PFSK-1 (cell line): ENCODE results near the gene EVI5L.

Source experiments
- FOXP2 ChIP-seq: optimal IDR thresholded peaks from 2 replicates; pipeline ENCODE3; 2011; ENCODE audit warnings: borderline replicate concordance, control low read depth, inconsistent platforms; ENCODE audit not compliant: insufficient read depth; ENCODE audit errors: extremely low read length, extremely low read depth
- POLR2AphosphoS5 ChIP-seq: IDR thresholded peaks from 2 replicates; pipeline ENCODE4 v1.6.1; 2012; ENCODE audit warnings: low read depth, mild to moderate bottlenecking, control low read depth, low read length, moderate library complexity
- REST ChIP-seq, 2 experiments: IDR thresholded peaks; 2 replicates each; pipeline versions ENCODE4 v1.6.1 to v1.8.0; 2011 to 2012; ENCODE audit warnings: low read depth in 2 of 2, low read length in 2 of 2, control low read depth in 1 of 2, inconsistent platforms in 1 of 2, mild to moderate bottlenecking in 1 of 2, moderate library complexity in 1 of 2; ENCODE audit not compliant: insufficient read depth in 1 of 2
- SIN3A ChIP-seq: IDR thresholded peaks from 2 replicates; pipeline ENCODE4 v1.6.1; 2012; ENCODE audit warnings: mild to moderate bottlenecking, low read length, moderate library complexity, borderline replicate concordance; ENCODE audit not compliant: insufficient read depth
- TAF1 ChIP-seq: IDR thresholded peaks from 2 replicates; pipeline ENCODE4 v1.6.1; 2012; ENCODE audit warnings: low read length, control low read depth, borderline replicate concordance; ENCODE audit not compliant: insufficient read depth

The EVI5L gene

DNA sequence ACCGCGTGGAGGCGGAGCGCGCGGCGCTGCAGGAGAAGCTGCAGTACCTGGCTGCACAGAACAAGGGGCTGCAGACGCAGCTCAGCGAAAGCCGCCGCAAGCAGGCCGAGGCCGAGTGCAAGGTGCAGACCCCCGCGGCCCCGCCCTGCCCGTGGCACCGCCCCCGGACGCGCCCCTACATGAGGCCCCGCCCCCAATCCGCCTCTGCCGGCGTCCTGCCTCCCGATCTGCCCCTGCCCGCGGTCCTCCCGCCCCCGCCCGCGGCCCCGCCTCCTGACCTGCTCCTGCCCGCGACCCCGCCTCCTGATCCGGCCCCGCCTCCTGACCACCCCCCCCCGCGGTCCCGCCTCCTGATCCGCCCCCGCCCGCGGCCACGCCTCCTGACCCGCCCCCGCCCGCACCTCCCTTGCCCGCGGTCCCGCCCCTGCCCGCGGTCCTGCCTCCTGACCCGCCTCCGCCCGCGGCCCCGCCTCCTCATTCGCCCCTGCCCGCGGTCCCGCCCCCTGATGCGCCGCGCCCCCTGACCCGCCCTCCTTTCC lies 32.5 kb downstream of the EVI5L start:
- TF ChIP-seq TAF1, result no peak

- TF ChIP-seq FOXP2 (no peak), POLR2AphosphoS5 (no peak), SIN3A (no peak), REST (IDR thresholded peaks at IDR 0.05; ENCODE audit: insufficient read depth in 1 of 2, low read depth in 2 of 2, low read length in 2 of 2) (no peak), TAF1 (no peak)
These were observed 33.3 kb downstream of the EVI5L start for GRCh38 chr19:7863157-7863970.

GRCh38 chr19:7863971-7864689 lies 34.1 kb downstream of the EVI5L start:
- TF ChIP-seq FOXP2, result no peak
- no peak for TF ChIP-seq SIN3A
- no peak for TF ChIP-seq POLR2AphosphoS5
- TF ChIP-seq REST (IDR thresholded peaks at IDR 0.05; ENCODE audit: insufficient read depth in 1 of 2, low read depth in 2 of 2, low read length in 2 of 2), result no peak
- TF ChIP-seq TAF1, result no peak

DNA sequence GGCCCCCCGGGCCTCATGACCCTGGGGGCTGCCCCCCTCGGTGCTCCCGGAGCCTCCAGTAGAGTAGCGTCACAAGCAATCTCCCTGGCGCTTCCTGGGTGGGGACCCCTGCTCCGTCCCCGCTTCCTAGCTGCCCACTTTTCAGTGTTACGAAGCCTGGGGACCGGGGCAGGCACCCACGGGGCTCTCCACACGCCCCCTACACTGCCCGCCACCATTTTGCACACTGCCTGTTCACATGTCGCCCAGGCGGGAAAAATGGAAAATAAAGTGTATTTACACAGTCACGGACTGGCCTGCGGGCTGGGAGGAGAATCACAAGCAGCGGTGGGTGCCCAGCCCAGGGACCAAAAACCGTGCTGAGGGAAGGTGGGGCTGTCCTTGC lies 34.7 kb downstream of the EVI5L start:
- TF ChIP-seq TAF1 (no peak), SIN3A (no peak), FOXP2 (no peak), REST (IDR thresholded peaks at IDR 0.05; ENCODE audit: insufficient read depth in 1 of 2, low read depth in 2 of 2, low read length in 2 of 2) (no peak), POLR2AphosphoS5 (no peak)

DNA sequence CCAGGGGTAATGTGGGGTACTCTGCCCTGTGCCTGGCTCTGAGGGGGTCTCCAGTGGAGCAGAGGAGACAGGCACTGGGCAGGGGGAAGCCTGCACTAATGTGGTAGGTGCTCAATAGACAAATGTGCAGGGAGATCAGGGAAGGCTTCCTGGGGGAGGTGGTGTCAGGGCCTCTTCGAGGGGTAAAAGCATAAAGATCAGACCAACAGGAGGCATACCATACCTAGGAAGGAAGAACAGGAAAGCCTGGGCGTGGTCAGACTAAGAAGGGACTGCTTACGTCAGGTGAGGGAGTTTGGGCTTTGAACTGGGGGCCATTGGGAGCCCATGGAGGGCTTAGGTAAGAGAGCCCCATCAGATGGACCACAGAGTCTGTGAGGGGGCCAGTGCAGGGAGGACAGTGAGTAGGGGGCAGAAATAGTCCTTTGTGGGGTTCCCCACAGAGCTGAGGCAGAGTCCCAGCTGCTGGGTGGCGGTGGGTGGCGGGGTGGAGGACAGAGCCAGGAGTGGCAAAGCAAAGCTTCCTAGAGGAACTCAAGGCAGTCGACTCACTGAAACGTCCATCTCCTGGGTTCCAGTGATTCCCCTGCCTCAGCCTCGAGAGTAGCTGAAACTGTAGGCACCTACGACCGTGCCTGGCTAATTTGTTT lies 35.4 kb downstream of the EVI5L start:
- TF ChIP-seq FOXP2, result no peak
- no peak for TF ChIP-seq REST (IDR thresholded peaks at IDR 0.05; ENCODE audit: insufficient read depth in 1 of 2, low read depth in 2 of 2, low read length in 2 of 2)
- TF ChIP-seq TAF1, result no peak
- TF ChIP-seq SIN3A, result no peak
- no peak for TF ChIP-seq POLR2AphosphoS5
